Neural cell (in vitro differentiated cells): ENCODE results near the gene COTL1. TPM values are rescaled to one million over a fixed set of nuclear protein-coding genes. Genes with fewer than 3 reads are reported as not detected.
A peak's percentile ranks its signal among the peaks of the same experiment; 100 is the strongest.

ENCODE experiments used
- H2AFZ ChIP-seq: fragments of 200-600, 300-800 bp; sonication (generic), shearing (Covaris generic); 2 replicates; pipeline ENCODE4 v1.6.0; 2014; ENCODE audit warnings: low read depth, mild to moderate bottlenecking, antibody characterized with exemption, low read length, moderate library complexity
- H3F3A ChIP-seq: fragments of 200-600 bp; shearing (Covaris generic); 2 replicates; pipeline ENCODE4 v1.6.1; 2016; ENCODE audit warnings: mild to moderate bottlenecking, moderate library complexity, mixed read lengths, antibody characterized with exemption, low read length; ENCODE audit not compliant: insufficient read depth, poor library complexity, severe bottlenecking
- H3K27ac ChIP-seq: fragments of 200-600, 300-800 bp; sonication (generic), shearing (Covaris generic); 2 replicates; pipeline ENCODE4 v1.5.1; 2014; ENCODE audit warnings: mild to moderate bottlenecking, low read length, moderate library complexity
- H3K27me3 ChIP-seq: fragments of 300-800, 200-600 bp; sonication (generic), shearing (Covaris generic); 2 replicates; pipeline ENCODE4 v1.6.0; 2014; ENCODE audit warnings: mild to moderate bottlenecking, low read depth, low read length, moderate library complexity; ENCODE audit not compliant: insufficient read depth
- H3K36me3 ChIP-seq: fragments of 300-800, 200-600 bp; sonication (generic), shearing (Covaris generic); 2 replicates; pipeline ENCODE4 v1.5.1; 2014; ENCODE audit warnings: mild to moderate bottlenecking, antibody characterized with exemption, low read length, moderate library complexity; ENCODE audit not compliant: insufficient read depth
- H3K4me2 ChIP-seq: fragments of 300-800, 200-600 bp; sonication (generic), shearing (Covaris generic); 2 replicates; pipeline ENCODE4 v1.6.0; 2014; ENCODE audit warnings: mild to moderate bottlenecking, low read length
- H3K4me3 ChIP-seq: fragments of 300-800, 200-600 bp; sonication (generic), shearing (Covaris generic); 2 replicates; pipeline ENCODE4 v1.5.1; 2014; ENCODE audit warnings: mild to moderate bottlenecking, low read length, moderate library complexity
- H3K79me2 ChIP-seq: fragments of 200-600 bp; shearing (Covaris generic); replicated peaks from 2 replicates; pipeline ENCODE4 v1.6.0; 2014; ENCODE audit warnings: mild to moderate bottlenecking, low read length, moderate library complexity; ENCODE audit not compliant: insufficient read depth
- H3K9ac ChIP-seq: fragments of 300-800, 200-600 bp; sonication (generic), shearing (Covaris generic); 2 replicates; pipeline ENCODE4 v1.6.1; 2016; ENCODE audit warnings: mild to moderate bottlenecking, low read length, mixed read lengths
- H3K9me2 ChIP-seq: fragments of 200-600 bp; shearing (Covaris generic); 2 replicates; pipeline ENCODE4 v1.6.1; 2016; ENCODE audit warnings: mild to moderate bottlenecking, low read length, mixed read lengths; ENCODE audit not compliant: insufficient read depth
- H3K9me3 ChIP-seq: fragments of 200-600, 300-800 bp; sonication (generic), shearing (Covaris generic); 2 replicates; pipeline ENCODE4 v1.6.1; 2016; ENCODE audit warnings: mild to moderate bottlenecking, mixed run types, low read length, moderate library complexity, mixed read lengths
- H4K20me1 ChIP-seq: fragments of 200-600 bp; shearing (Covaris generic); 2 replicates; pipeline ENCODE4 v1.6.1; 2016; ENCODE audit warnings: mild to moderate bottlenecking, mixed run types; ENCODE audit not compliant: insufficient read depth
- EP300 ChIP-seq: fragments of 450-650 bp; conservative IDR thresholded peaks from 2 replicates; pipeline ENCODE4 v1.6.1; 2014; ENCODE audit warnings: antibody characterized with exemption, mild to moderate bottlenecking, moderate library complexity; ENCODE audit not compliant: poor library complexity, severe bottlenecking
- EZH2 ChIP-seq: fragments of 200-600, 300-800 bp; shearing (Covaris generic), sonication (generic); IDR thresholded peaks from 2 replicates; pipeline ENCODE4 v1.6.1; 2014; ENCODE audit warnings: antibody characterized with exemption, low read length, borderline replicate concordance, mild to moderate bottlenecking; ENCODE audit not compliant: insufficient read depth, poor library complexity, severe bottlenecking
- MXI1 ChIP-seq: fragments of 450-650 bp; conservative IDR thresholded peaks from 2 replicates; pipeline ENCODE4 v1.6.1; 2014; ENCODE audit warnings: antibody characterized with exemption, mild to moderate bottlenecking; ENCODE audit not compliant: poor library complexity, severe bottlenecking
- POLR2AphosphoS5 ChIP-seq: IDR thresholded peaks from 2 replicates; pipeline ENCODE4 v1.6.1; 2012
- RAD21 ChIP-seq: fragments of 450-650 bp; conservative IDR thresholded peaks from 2 replicates; pipeline ENCODE4 v1.6.1; 2014; ENCODE audit warnings: antibody characterized with exemption, mild to moderate bottlenecking, moderate library complexity
- SMC3 ChIP-seq: fragments of 450-650 bp; conservative IDR thresholded peaks from 2 replicates; pipeline ENCODE4 v1.6.1; 2014; ENCODE audit warnings: antibody characterized with exemption, mild to moderate bottlenecking, moderate library complexity; ENCODE audit not compliant: poor library complexity
- TAF1 ChIP-seq: IDR thresholded peaks from 2 replicates; pipeline ENCODE4 v1.6.1; 2012; ENCODE audit warnings: low read depth
- polyA plus RNA-seq: library from polyadenylated mRNA; depleted of rRNA; stranded (reverse); fragments of >200 nt; gene quantifications from 2 replicates; pipeline ENCODE4 v1.2.3, GENCODE V29; 2014
- TF ChIP-seq, protein P1 (sequence below): IDR thresholded peaks from 2 replicates; pipeline ENCODE4 v1.6.1; 2012; ENCODE audit warnings: borderline replicate concordance
- TF ChIP-seq, protein P2 (sequence below): fragments of 450-650 bp; IDR thresholded peaks from 2 replicates; pipeline ENCODE4 v1.5.1; 2014; ENCODE audit warnings: antibody characterized with exemption, mild to moderate bottlenecking, moderate library complexity; ENCODE audit not compliant: poor library complexity, severe bottlenecking

The COTL1 gene
- polyA plus RNA-seq, 1 donor from 2014 or later, result 86.6 TPM

DNA sequence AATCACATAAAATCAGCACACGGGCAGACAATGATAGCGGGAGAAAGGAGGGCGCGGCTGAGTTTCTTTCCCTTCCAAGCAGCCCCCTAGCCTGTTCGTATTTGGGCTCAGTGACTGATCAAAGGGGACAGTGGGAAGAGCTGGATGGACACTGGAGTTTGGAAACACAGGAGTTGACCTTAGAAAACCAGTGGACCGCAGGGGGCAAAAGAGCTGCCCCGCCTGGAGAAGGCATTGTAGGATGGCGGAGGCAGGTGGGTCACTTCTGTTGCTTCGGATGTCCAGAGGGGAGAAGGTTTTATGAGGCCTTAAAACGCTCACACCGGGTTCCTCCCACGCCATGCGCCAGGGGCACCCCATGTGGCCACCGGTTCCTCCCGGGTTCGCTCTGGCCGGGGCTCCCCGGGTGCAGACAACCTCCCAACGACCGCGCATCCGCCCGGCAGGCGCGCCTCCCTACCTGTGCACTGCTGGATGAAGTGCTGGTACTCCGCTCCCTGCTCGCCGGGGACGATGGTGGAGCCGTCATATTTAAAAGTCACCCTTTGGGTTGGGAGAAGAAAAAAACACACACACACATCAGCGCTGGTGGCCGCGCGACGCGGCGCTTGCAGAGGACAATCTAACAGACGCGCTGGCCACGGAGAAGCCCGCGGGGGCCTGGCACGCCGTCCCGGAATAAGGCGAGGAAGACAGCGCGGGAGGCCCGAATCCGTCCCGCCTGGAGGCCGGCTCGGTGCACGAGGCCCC is 662 bp downstream of the COTL1 start:
- TF ChIP-seq, protein P1, sequence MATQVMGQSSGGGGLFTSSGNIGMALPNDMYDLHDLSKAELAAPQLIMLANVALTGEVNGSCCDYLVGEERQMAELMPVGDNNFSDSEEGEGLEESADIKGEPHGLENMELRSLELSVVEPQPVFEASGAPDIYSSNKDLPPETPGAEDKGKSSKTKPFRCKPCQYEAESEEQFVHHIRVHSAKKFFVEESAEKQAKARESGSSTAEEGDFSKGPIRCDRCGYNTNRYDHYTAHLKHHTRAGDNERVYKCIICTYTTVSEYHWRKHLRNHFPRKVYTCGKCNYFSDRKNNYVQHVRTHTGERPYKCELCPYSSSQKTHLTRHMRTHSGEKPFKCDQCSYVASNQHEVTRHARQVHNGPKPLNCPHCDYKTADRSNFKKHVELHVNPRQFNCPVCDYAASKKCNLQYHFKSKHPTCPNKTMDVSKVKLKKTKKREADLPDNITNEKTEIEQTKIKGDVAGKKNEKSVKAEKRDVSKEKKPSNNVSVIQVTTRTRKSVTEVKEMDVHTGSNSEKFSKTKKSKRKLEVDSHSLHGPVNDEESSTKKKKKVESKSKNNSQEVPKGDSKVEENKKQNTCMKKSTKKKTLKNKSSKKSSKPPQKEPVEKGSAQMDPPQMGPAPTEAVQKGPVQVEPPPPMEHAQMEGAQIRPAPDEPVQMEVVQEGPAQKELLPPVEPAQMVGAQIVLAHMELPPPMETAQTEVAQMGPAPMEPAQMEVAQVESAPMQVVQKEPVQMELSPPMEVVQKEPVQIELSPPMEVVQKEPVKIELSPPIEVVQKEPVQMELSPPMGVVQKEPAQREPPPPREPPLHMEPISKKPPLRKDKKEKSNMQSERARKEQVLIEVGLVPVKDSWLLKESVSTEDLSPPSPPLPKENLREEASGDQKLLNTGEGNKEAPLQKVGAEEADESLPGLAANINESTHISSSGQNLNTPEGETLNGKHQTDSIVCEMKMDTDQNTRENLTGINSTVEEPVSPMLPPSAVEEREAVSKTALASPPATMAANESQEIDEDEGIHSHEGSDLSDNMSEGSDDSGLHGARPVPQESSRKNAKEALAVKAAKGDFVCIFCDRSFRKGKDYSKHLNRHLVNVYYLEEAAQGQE, result peak; percentile 30
- TF ChIP-seq MXI1 (peak; percentile 88), EP300 (no peak), EZH2 (no peak)
- H3K36me3 ChIP-seq, result no peaks in the 10 kb centered on the region
- peak overlapping the region; percentile 98 for H3K4me3 ChIP-seq
- no peaks in the 10 kb centered on the region for H3K27me3 ChIP-seq
- H2AFZ ChIP-seq, result peak overlapping the region; percentile 41
- no peaks in the 10 kb centered on the region for H3K9me2 ChIP-seq
- peak overlapping the region; percentile 64 for H3K27ac ChIP-seq
- no peaks in the 10 kb centered on the region for H3K9me3 ChIP-seq
- H3K79me2 ChIP-seq, result peaks cover 28% of the 10 kb centered on the region
- no peaks in the 10 kb centered on the region for H4K20me1 ChIP-seq
- peak overlapping the region; percentile 88 for H3K4me2 ChIP-seq
- peak overlapping the region; percentile 77 for H3K9ac ChIP-seq
- H3F3A ChIP-seq, result no peaks in the 10 kb centered on the region

- Histone ChIP-seq H3K4me3 (peak overlapping the region; percentile 98), H3K36me3 (no peaks in the 10 kb centered on the region), H3K9ac (peak overlapping the region; percentile 77), H2AFZ (peak overlapping the region; percentile 41), H3F3A (no peaks in the 10 kb centered on the region), H3K79me2 (peaks cover 28% of the 10 kb centered on the region), H3K9me3 (no peaks in the 10 kb centered on the region), H3K27ac (no peak overlapping the region), H3K4me2 (peak overlapping the region; percentile 88), H3K9me2 (no peaks in the 10 kb centered on the region), H3K27me3 (no peaks in the 10 kb centered on the region), H4K20me1 (no peaks in the 10 kb centered on the region)
- no peak for TF ChIP-seq RAD21
- no peak for TF ChIP-seq TAF1
- peak; percentile 48 for TF ChIP-seq MXI1
Observed at GRCh38 chr16:84616515-84616914, 1.4 kb downstream of the COTL1 start.

DNA sequence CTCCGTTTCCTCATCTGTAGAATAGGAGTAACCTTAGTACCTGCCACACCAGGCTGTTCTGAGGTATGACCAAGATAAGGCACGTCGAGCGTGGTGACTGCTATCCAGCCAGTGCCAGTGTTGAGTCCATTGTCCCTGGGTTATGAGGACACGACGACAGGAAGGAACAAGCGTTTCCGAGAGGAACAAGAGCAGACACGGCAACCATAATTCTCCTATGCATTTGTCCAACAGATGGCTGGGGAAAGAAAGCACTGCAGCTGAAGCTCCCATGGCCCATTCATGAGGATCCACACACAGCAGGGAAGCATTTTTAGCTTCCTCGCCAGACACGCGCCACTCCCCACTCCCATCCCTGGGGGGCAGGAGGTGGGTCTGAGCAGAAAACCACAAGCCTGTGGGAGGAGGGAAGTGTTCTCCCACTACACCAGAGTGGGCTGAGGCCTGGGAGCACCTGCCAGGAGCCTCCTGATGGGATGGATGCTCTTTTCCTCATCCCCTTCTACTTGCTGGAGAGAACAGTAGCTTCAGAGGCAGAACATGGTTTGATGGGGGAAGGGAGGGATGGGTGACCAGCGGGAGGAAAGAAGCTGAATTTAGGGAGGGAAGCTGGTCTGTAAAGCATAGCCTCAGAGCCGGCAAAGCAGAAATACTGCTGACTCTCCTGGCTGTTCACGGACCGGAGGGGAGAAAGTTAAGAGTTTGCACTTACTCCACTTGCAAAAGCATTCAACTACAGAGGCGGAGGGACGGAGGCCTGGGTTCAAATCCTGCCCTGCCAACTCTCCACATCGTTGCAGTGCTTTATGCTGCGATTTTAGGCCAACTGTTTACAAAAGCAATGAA is 2.7 kb downstream of the COTL1 start:
- Histone ChIP-seq H3K79me2 (peaks cover 28% of the 10 kb centered on the region), H3K4me3 (peak overlapping the region; percentile 98)

More for the DNA sequence above, 2.7 kb downstream of the COTL1 start:
- Histone ChIP-seq H3F3A (no peaks in the 10 kb centered on the region), H3K9me3 (no peaks in the 10 kb centered on the region), H3K27ac (no peak overlapping the region), H3K9me2 (no peaks in the 10 kb centered on the region), H3K27me3 (no peaks in the 10 kb centered on the region), H3K4me2 (peak overlapping the region; percentile 48), H4K20me1 (no peaks in the 10 kb centered on the region), H2AFZ (no peak overlapping the region), H3K36me3 (no peaks in the 10 kb centered on the region), H3K9ac (no peak overlapping the region)
- TF ChIP-seq, protein P1, result no peak
- TF ChIP-seq RAD21 (no peak), EP300 (no peak), MXI1 (no peak), TAF1 (no peak), EZH2 (no peak), POLR2AphosphoS5 (no peak), SMC3 (no peak)
- TF ChIP-seq, protein P2, sequence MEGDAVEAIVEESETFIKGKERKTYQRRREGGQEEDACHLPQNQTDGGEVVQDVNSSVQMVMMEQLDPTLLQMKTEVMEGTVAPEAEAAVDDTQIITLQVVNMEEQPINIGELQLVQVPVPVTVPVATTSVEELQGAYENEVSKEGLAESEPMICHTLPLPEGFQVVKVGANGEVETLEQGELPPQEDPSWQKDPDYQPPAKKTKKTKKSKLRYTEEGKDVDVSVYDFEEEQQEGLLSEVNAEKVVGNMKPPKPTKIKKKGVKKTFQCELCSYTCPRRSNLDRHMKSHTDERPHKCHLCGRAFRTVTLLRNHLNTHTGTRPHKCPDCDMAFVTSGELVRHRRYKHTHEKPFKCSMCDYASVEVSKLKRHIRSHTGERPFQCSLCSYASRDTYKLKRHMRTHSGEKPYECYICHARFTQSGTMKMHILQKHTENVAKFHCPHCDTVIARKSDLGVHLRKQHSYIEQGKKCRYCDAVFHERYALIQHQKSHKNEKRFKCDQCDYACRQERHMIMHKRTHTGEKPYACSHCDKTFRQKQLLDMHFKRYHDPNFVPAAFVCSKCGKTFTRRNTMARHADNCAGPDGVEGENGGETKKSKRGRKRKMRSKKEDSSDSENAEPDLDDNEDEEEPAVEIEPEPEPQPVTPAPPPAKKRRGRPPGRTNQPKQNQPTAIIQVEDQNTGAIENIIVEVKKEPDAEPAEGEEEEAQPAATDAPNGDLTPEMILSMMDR, result no peak
